Cardiac septum (tissue), 1 donor: Measurements from ENCODE around the gene LONP2. TPM values are rescaled to one million over a fixed set of nuclear protein-coding genes. Genes with fewer than 3 reads are reported as not detected.
"Not testable (repeated sequence)": the region's sequence is repeated elsewhere in the genome, so short reads cannot be mapped to it uniquely, and the experiment has no call there.

Source experiments
- DNase-seq: peaks from one replicate; pipeline ENCODE4 v3.0.0-alpha.2; 2020; ENCODE audit warnings: low spot score
- intact Hi-C: fragments of 100-400 bp; cut with DNase I; formaldehyde crosslinking; loops from one replicate; pipeline ENCODE4 v1.14.0; 2022
- total RNA-seq: library from RNA; stranded (reverse); fragmentation: NEBNext Ultra II Directional; extraction: Animal tissue kit (Norgen Biotek cat#: 25700); gene quantifications from one replicate; pipeline ENCODE4 v1.2.1, GENCODE V29; 2021
- donor health status: DM: no; HTN: no; CAD: no.

Gene LONP2
- total RNA-seq, 1 donor from 2014 or later, result 68.1 TPM

- intact Hi-C loops, result loop anchor here (10.0 kb wide), 1 partner anchor 392 kb away; no protein-coding TSS in a partner anchor
These were observed 11.5 kb upstream of the LONP2 start for GRCh38 chr16:48232493-48233040.

GRCh38 chr16:48234630-48235029 lies 9.5 kb upstream of the LONP2 start:
- intact Hi-C loops, result loop anchor here (10.0 kb wide), 1 partner anchor 390 kb away; no protein-coding TSS in a partner anchor
- no peak for DNase-seq

More at GRCh38 chr16:48232493-48233040, 11.5 kb upstream of the LONP2 start:
- no peak for DNase-seq

- DNase-seq, result no peak
- intact Hi-C loops, result loop anchor here (10.0 kb wide), 1 partner anchor 390 kb away; no protein-coding TSS in a partner anchor
These were observed 9.0 kb upstream of the LONP2 start for GRCh38 chr16:48235058-48235555.

- DNase-seq, result no peak
- intact Hi-C loops, result loop anchor here (10.0 kb wide), 1 partner anchor 389 kb away; no protein-coding TSS in a partner anchor
These were observed 8.5 kb upstream of the LONP2 start for GRCh38 chr16:48235556-48236136.

- intact Hi-C loops, result loop anchor here (10.0 kb wide), 1 partner anchor 389 kb away; no protein-coding TSS in a partner anchor
- no peak for DNase-seq
These were observed 7.8 kb upstream of the LONP2 start for GRCh38 chr16:48236286-48236685.

- intact Hi-C loops, result loop anchor here (5.0 kb wide), 1 partner anchor 1042 kb away; the partner anchor contains the start of gene CBLN1
- DNase-seq, result not testable (repeated sequence)
These were observed 4.0 kb upstream of the LONP2 start for GRCh38 chr16:48240147-48240546.

GRCh38 chr16:48244863-48245195 lies 729 bp downstream of the LONP2 start:
- no peak for DNase-seq
- intact Hi-C loops, result loop anchor here (5.0 kb wide), 1 partner anchor 1037 kb away; the partner anchor contains the start of gene CBLN1

- no peak for DNase-seq
- intact Hi-C loops, result no loop called here
These were observed 2.0 kb downstream of the LONP2 start for GRCh38 chr16:48246066-48246465.

GRCh38 chr16:48247311-48247710 lies 3.2 kb downstream of the LONP2 start, which contains the start of gene ABCC11:
Gene ABCC11, minus strand, starts transcription at chr16:48247539. Its CDS starts 15,618 bp downstream, at chr16:48231921.
- intact Hi-C loops, result no loop called here
- no peak for DNase-seq

GRCh38 chr16:48250520-48251278 lies 6.6 kb downstream of the LONP2 start:
- intact Hi-C loops, result no loop called here
- DNase-seq, result no peak

GRCh38 chr16:48252013-48252412 lies 7.9 kb downstream of the LONP2 start:
- intact Hi-C loops, result no loop called here
- DNase-seq, result no peak

GRCh38 chr16:48256579-48257177 lies 12.6 kb downstream of the LONP2 start:
- intact Hi-C loops, result no loop called here
- DNase-seq, result no peak

- intact Hi-C loops, result no loop called here
- no peak for DNase-seq
These were observed 17.5 kb downstream of the LONP2 start for GRCh38 chr16:48261569-48261968.

GRCh38 chr16:48262631-48263030 lies 18.5 kb downstream of the LONP2 start:
- no peak for DNase-seq
- intact Hi-C loops, result no loop called here

GRCh38 chr16:48269011-48269410 lies 24.9 kb downstream of the LONP2 start:
- intact Hi-C loops, result no loop called here
- no peak for DNase-seq

GRCh38 chr16:48271728-48272127 lies 27.6 kb downstream of the LONP2 start:
- DNase-seq, result no peak
- intact Hi-C loops, result no loop called here

- no peak for DNase-seq
- intact Hi-C loops, result no loop called here
These were observed 28.8 kb downstream of the LONP2 start for GRCh38 chr16:48272837-48273421.

- DNase-seq, result no peak
- intact Hi-C loops, result no loop called here
These were observed 30.4 kb downstream of the LONP2 start for GRCh38 chr16:48274476-48274875.

GRCh38 chr16:48276102-48276501 lies 32.0 kb downstream of the LONP2 start:
- no peak for DNase-seq
- intact Hi-C loops, result no loop called here

- no peak for DNase-seq
- intact Hi-C loops, result no loop called here
These were observed 33.1 kb downstream of the LONP2 start for GRCh38 chr16:48277158-48277557.
